ENCODE data around the gene PLAAT5. TPM values are rescaled to one million over a fixed set of nuclear protein-coding genes. Genes with fewer than 3 reads are reported as not detected.

The PLAAT5 gene
- total RNA-seq, 1 donor from 2014 or later: not detected

DNA sequence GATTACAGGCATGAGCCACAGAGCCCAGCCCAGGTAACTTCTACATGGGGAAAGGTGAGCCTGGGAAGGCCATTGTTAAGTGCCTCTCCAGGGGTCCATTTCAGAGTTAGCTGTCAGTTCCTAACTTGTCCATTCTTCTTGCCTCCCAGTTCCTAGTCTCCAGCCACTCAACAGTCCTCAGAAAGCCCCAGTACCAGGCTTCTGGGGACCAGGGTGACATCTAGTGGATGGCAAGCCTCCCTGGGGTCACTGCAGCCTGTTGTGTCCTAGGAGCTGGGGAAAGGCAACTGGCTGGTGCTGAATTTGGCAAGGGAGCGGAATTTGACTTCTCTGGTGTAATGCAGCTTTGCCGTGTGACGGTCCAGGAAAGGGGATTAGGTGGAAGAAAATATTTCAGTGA lies 17.0 kb upstream of the PLAAT5 start:
- Histone ChIP-seq H3K4me3 (ENCODE audit: low read depth, low read length) (no peak overlapping the region), H3K27me3 (ENCODE audit: control insufficient read depth, insufficient read depth, low read length) (no peaks in the 10 kb centered on the region), H3K36me3 (ENCODE audit: control insufficient read depth, insufficient read depth, low read length) (no peaks in the 10 kb centered on the region)
- TF ChIP-seq, protein P1, sequence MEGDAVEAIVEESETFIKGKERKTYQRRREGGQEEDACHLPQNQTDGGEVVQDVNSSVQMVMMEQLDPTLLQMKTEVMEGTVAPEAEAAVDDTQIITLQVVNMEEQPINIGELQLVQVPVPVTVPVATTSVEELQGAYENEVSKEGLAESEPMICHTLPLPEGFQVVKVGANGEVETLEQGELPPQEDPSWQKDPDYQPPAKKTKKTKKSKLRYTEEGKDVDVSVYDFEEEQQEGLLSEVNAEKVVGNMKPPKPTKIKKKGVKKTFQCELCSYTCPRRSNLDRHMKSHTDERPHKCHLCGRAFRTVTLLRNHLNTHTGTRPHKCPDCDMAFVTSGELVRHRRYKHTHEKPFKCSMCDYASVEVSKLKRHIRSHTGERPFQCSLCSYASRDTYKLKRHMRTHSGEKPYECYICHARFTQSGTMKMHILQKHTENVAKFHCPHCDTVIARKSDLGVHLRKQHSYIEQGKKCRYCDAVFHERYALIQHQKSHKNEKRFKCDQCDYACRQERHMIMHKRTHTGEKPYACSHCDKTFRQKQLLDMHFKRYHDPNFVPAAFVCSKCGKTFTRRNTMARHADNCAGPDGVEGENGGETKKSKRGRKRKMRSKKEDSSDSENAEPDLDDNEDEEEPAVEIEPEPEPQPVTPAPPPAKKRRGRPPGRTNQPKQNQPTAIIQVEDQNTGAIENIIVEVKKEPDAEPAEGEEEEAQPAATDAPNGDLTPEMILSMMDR (IDR thresholded peaks at IDR 0.05; ENCODE audit: insufficient read depth, low read length, severe bottlenecking): peak; percentile 24
- DNase-seq (ENCODE audit: low read depth): no peak
- no peak for FAIRE-seq

DNA sequence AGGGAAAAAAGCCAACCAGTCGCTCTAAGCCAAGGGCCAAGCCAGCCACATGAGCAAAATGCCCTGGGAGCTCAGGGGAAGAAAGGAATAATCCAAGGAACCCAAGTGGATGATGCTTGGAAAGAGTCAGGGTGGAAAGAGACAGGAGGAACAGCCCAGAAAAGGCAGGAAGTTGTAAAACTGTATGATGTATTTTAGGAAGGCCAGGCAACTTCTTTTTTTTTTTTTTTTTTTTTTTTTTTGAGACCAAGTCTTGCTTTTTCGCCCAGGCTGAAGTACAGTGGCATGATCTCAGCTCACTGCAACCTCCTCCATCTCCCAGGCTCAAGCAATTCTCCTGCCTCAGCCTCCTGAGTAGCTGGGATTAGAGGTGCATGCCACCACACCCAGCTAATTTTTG lies 16.5 kb upstream of the PLAAT5 start:
- DNase-seq (ENCODE audit: low read depth): no peak
- TF ChIP-seq, protein P1 (IDR thresholded peaks at IDR 0.05; ENCODE audit: insufficient read depth, low read length, severe bottlenecking): no peak
- Histone ChIP-seq H3K4me3 (ENCODE audit: low read depth, low read length) (no peak overlapping the region), H3K36me3 (ENCODE audit: control insufficient read depth, insufficient read depth, low read length) (no peaks in the 10 kb centered on the region), H3K27me3 (ENCODE audit: control insufficient read depth, insufficient read depth, low read length) (no peaks in the 10 kb centered on the region)
- FAIRE-seq: no peak

DNA sequence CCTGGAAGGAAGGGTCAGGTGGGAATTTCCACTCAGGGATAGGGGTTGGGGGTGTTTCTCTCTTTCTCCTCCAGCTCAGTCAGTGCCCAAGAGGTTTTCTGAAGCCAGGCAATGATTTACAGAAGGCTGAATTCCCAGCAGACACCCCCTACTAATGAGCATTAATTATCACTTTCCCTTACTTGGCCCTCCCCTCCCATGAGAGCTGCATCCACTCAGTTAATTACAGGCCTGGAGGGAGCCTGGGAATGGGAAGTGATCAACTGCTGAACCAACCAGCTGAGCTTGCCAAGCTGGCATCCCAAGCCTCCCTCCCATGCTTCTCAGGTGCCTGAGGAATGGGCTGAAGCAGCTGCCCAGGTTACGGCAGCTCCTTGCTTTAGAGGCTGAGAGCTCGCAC lies 15.9 kb upstream of the PLAAT5 start:
- DNase-seq (ENCODE audit: low read depth) (no peak), FAIRE-seq (no peak)
- TF ChIP-seq, protein P1 (IDR thresholded peaks at IDR 0.05; ENCODE audit: insufficient read depth, low read length, severe bottlenecking): no peak
- H3K27me3 ChIP-seq (ENCODE audit: control insufficient read depth, insufficient read depth, low read length): no peaks in the 10 kb centered on the region
- H3K36me3 ChIP-seq (ENCODE audit: control insufficient read depth, insufficient read depth, low read length): no peaks in the 10 kb centered on the region
- H3K4me3 ChIP-seq (ENCODE audit: low read depth, low read length): no peak overlapping the region

DNA sequence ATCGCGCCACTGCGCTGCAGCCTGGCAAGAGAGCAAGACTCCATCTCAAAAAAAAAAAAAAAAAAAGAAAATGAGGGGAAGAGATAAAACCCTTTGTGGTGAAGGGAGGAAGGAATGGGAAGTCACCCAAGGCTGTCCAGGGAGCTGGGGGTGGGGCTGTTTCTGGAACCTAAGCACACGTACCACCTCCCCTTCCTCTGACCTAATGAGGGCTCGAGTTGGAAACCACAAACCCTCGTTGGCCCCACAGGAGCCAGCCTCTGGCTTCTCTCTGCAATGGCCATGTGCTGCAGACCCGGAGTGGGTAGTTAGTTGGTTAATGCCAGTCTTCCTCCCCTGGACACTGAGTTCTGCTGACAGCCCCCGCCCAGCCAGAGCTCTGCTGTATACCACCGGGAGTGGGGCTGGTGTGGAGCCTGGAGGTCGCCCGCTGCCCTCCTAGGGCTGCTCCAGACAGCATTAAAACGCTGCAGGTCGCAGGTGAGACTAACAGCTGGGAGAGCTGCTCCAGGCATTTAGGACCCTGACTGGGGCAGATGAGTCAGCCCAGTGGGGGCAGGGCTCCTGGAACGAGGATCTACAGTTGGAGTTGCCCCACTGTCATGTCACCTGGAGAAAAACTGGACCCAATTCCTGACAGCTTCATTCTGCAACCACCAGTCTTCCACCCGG lies 15.0 kb upstream of the PLAAT5 start, which contains the start of gene LGALS12:
TSS of gene LGALS12 (plus strand) at position 228 of the 672 bp plus-strand sequence. CDS start at position 603, 375 bp downstream.
- FAIRE-seq (no peak), DNase-seq (ENCODE audit: low read depth) (no peak)
- Histone ChIP-seq H3K4me3 (ENCODE audit: low read depth, low read length) (no peak within 1 kb of the TSS), H3K27me3 (ENCODE audit: control insufficient read depth, insufficient read depth, low read length) (no peaks in the 10 kb centered on the region), H3K36me3 (ENCODE audit: control insufficient read depth, insufficient read depth, low read length) (no peaks in the 10 kb centered on the region)
- TF ChIP-seq, protein P1 (IDR thresholded peaks at IDR 0.05; ENCODE audit: insufficient read depth, low read length, severe bottlenecking): no peak

DNA sequence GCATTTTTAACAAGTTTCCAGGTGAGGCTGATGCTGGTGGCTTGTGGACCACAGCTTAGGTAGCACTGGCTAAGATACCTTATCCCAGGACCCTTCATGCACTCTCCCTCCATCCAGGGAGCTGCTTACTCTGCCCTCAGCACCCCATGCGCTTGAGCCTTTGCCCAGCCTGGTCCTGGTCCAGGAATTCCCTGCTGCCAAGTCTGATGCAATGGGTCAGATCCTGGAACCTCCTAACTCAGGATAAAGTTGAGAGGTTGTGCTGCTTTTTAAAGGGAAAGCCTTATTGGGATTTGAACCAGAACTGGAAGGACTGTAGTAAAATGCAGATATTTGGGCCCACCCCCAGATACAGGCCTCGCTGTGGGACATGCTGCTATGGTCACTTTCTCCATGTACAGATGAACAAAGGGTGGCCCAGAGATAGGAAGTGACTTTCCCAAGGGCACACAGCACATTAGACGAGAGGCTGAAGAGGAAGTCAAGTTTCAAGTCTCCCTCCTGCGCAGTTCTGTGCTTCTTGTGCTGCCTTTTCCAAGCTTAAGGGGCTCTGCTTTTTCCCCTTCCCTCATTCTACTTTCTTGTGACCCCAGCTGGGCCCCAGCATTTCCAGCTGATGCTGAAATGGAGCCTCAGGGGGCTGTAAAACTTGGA lies 14.1 kb upstream of the PLAAT5 start:
- Histone ChIP-seq H3K4me3 (ENCODE audit: low read depth, low read length) (no peak overlapping the region), H3K36me3 (ENCODE audit: control insufficient read depth, insufficient read depth, low read length) (no peaks in the 10 kb centered on the region), H3K27me3 (ENCODE audit: control insufficient read depth, insufficient read depth, low read length) (no peaks in the 10 kb centered on the region)
- DNase-seq (ENCODE audit: low read depth): no peak
- no peak for FAIRE-seq
- TF ChIP-seq, protein P1 (IDR thresholded peaks at IDR 0.05; ENCODE audit: insufficient read depth, low read length, severe bottlenecking): no peak

All from bronchial epithelial cell (primary cell).